H9 (cell line): Measurements from ENCODE around the gene MYL10. TPM values are rescaled to one million over a fixed set of nuclear protein-coding genes. Genes with fewer than 3 reads are reported as not detected.

Experiments used
- DNase-seq: peaks from one replicate; pipeline ENCODE4 v3.0.0-alpha.2; 2017
- H2AFZ ChIP-seq: one replicate; pipeline ENCODE4 v1.6.1; 2013; ENCODE audit warnings: mild to moderate bottlenecking, low read length, control low read depth, moderate library complexity
- H2AK5ac ChIP-seq: 2 replicates; pipeline ENCODE4 v1.6.1; 2013; ENCODE audit warnings: low read length, control low read depth, mixed read lengths; ENCODE audit not compliant: insufficient read length
- H2BK120ac ChIP-seq: one replicate; pipeline ENCODE4 v1.6.1; 2013; ENCODE audit warnings: low read depth, mild to moderate bottlenecking, low read length, control low read depth, inconsistent platforms; ENCODE audit not compliant: poor library complexity, severe bottlenecking
- H2BK12ac ChIP-seq: 2 replicates; pipeline ENCODE4 v1.6.1; 2013; ENCODE audit warnings: low read length, control low read depth, mixed read lengths, low read depth; ENCODE audit not compliant: insufficient read length
- H2BK15ac ChIP-seq: 2 replicates; pipeline ENCODE4 v1.6.1; 2013; ENCODE audit warnings: low read depth, low read length, control low read depth
- H2BK20ac ChIP-seq: one replicate; pipeline ENCODE4 v1.6.1; 2013; ENCODE audit warnings: low read depth, mild to moderate bottlenecking, low read length, control low read depth, inconsistent platforms; ENCODE audit not compliant: poor library complexity, severe bottlenecking
- H2BK5ac ChIP-seq: 2 replicates; pipeline ENCODE4 v1.6.1; 2013; ENCODE audit warnings: low read length, control low read depth, mixed read lengths; ENCODE audit not compliant: insufficient read length
- H3K14ac ChIP-seq: 2 replicates; pipeline ENCODE4 v1.6.1; 2013; ENCODE audit warnings: low read length, control low read depth; ENCODE audit not compliant: insufficient read depth
- H3K18ac ChIP-seq: 2 replicates; pipeline ENCODE4 v1.6.1; 2013; ENCODE audit warnings: low read depth, mild to moderate bottlenecking, mixed read lengths, low read length, control low read depth; ENCODE audit not compliant: insufficient read length
- H3K23ac ChIP-seq: 2 replicates; pipeline ENCODE4 v1.6.1; 2013; ENCODE audit warnings: low read length, control low read depth, mixed read lengths, low read depth; ENCODE audit not compliant: insufficient read length
- H3K23me2 ChIP-seq: 2 replicates; pipeline ENCODE4 v1.6.1; 2013; ENCODE audit warnings: low read depth, mild to moderate bottlenecking, mixed read lengths, low read length, control low read depth; ENCODE audit not compliant: insufficient read length, poor library complexity, severe bottlenecking
- H3K27ac ChIP-seq: 2 replicates; pipeline ENCODE4 v1.5.1; 2013; ENCODE audit warnings: low read length, control low read depth, mixed read lengths, low read depth; ENCODE audit not compliant: insufficient read length
- H3K27me3 ChIP-seq: 2 replicates; pipeline ENCODE4 v1.6.1; 2013; ENCODE audit warnings: low read length, control low read depth, inconsistent platforms; ENCODE audit not compliant: insufficient read depth
- H3K4ac ChIP-seq: 2 replicates; pipeline ENCODE4 v1.6.1; 2013; ENCODE audit warnings: low read depth, mild to moderate bottlenecking, control low read depth, inconsistent platforms, low read length, moderate library complexity
- H3K4me1 ChIP-seq: 2 replicates; pipeline ENCODE4 v1.6.1; 2013; ENCODE audit warnings: low read length, control low read depth, inconsistent platforms; ENCODE audit not compliant: insufficient read depth
- H3K4me2 ChIP-seq: 2 replicates; pipeline ENCODE4 v1.6.1; 2013; ENCODE audit warnings: low read length, control low read depth, mixed read lengths; ENCODE audit not compliant: insufficient read length, insufficient read depth
- H3K56ac ChIP-seq: 2 replicates; pipeline ENCODE4 v1.6.1; 2013; ENCODE audit warnings: low read depth, mild to moderate bottlenecking, mixed read lengths, low read length, control low read depth; ENCODE audit not compliant: insufficient read length
- H3K79me1 ChIP-seq: 2 replicates; pipeline ENCODE4 v1.6.1; 2013; ENCODE audit warnings: low read depth, mild to moderate bottlenecking, moderate library complexity, low read length, control low read depth, inconsistent platforms; ENCODE audit not compliant: insufficient read depth, poor library complexity, severe bottlenecking
- H3K79me2 ChIP-seq: 2 replicates; pipeline ENCODE4 v1.6.1; 2013; ENCODE audit warnings: low read length, control low read depth, inconsistent platforms; ENCODE audit not compliant: insufficient read depth
- H3K9ac ChIP-seq: 2 replicates; pipeline ENCODE4 v1.6.1; 2013; ENCODE audit warnings: low read length, control low read depth, mixed read lengths; ENCODE audit not compliant: insufficient read length; ENCODE audit errors: extremely low read depth
- H3K9me3 ChIP-seq: one replicate; pipeline ENCODE4 v1.6.1; 2013; ENCODE audit warnings: low read depth, low read length, inconsistent platforms; ENCODE audit not compliant: control insufficient read depth
- H3T11ph ChIP-seq: one replicate; pipeline ENCODE4 v1.6.1; 2013; ENCODE audit warnings: mild to moderate bottlenecking, low read length, control low read depth, inconsistent platforms
- H4K20me1 ChIP-seq: one replicate; pipeline ENCODE4 v1.6.1; 2013; ENCODE audit not compliant: control insufficient read depth, insufficient read length, insufficient read depth
- H4K5ac ChIP-seq: 2 replicates; pipeline ENCODE4 v1.6.1; 2013; ENCODE audit warnings: low read depth, mild to moderate bottlenecking, mixed read lengths, low read length, control low read depth; ENCODE audit not compliant: insufficient read length
- H4K8ac ChIP-seq: replicated peaks from 2 replicates; pipeline ENCODE4 v1.6.1; 2013; ENCODE audit warnings: low read length, control low read depth, mixed read lengths, low read depth; ENCODE audit not compliant: insufficient read length
- H4K91ac ChIP-seq: 2 replicates; pipeline ENCODE4 v1.6.1; 2013; ENCODE audit warnings: low read depth, mild to moderate bottlenecking, moderate library complexity, mixed read lengths, low read length, control low read depth; ENCODE audit not compliant: insufficient read length
- H3K27ac Mint-ChIP-seq, 3 experiments: 2 replicates in 2 of 3; 3 replicates in 1 of 3; pipeline ENCODE4 v1.8.0; 2020 to 2021; ENCODE audit warnings: mixed read lengths in 3 of 3, mild to moderate bottlenecking in 1 of 3, moderate library complexity in 1 of 3
- H3K27me3 Mint-ChIP-seq: 2 replicates; pipeline ENCODE4 v1.8.0; 2021; ENCODE audit warnings: low read depth, mild to moderate bottlenecking, moderate library complexity, mixed read lengths
- H3K36me3 Mint-ChIP-seq, 3 experiments: 2 replicates in 2 of 3; 3 replicates in 1 of 3; pipeline ENCODE4 v1.8.0; 2020 to 2021; ENCODE audit warnings: low read depth in 3 of 3, mixed read lengths in 3 of 3; ENCODE audit not compliant: insufficient read depth in 1 of 3
- H3K4me1 Mint-ChIP-seq, 2 experiments: 2 replicates each; pipeline ENCODE4 v1.8.0; 2020; ENCODE audit warnings: mixed read lengths in 2 of 2
- H3K4me3 Mint-ChIP-seq, 2 experiments: 2 replicates in 1 of 2; 3 replicates in 1 of 2; pipeline ENCODE4 v1.8.0; 2020 to 2021; ENCODE audit warnings: mild to moderate bottlenecking in 2 of 2, mixed read lengths in 2 of 2, moderate library complexity in 1 of 2
- H3K9me3 Mint-ChIP-seq, 2 experiments: 2 replicates in 1 of 2; 3 replicates in 1 of 2; pipeline ENCODE4 v1.8.0; 2020; ENCODE audit warnings: mild to moderate bottlenecking in 2 of 2, mixed read lengths in 2 of 2, moderate library complexity in 1 of 2
- CTCF ChIP-seq: fragments of 200-600 bp; sonication (generic); conservative IDR thresholded peaks from 3 replicates; pipeline ENCODE4 v1.8.0; 2021; ENCODE audit warnings: antibody characterized with exemption, mild to moderate bottlenecking
- WGBS: extraction: QIAGEN DNeasy Blood & Tissue Kit; methylation state at CpG from one replicate; pipeline ENCODE4 v1.1.7; 2013; ENCODE audit warnings: missing lambda C conversion rate, low lambda C conversion rate, mixed read lengths; ENCODE audit not compliant: insufficient read length; ENCODE audit errors: extremely low coverage; 5-methylcytosine and 5-hydroxymethylcytosine counted together
- total RNA-seq: library from RNA; stranded (reverse); gene quantifications from 2 replicates; pipeline ENCODE4 v1.2.1, GENCODE V29; 2021

Gene MYL10
- total RNA-seq, 1 experiment from 2014 or later = 0.50 TPM

GRCh38 chr7:101630591-101630990 is 1.5 kb upstream of the MYL10 start:
- Histone ChIP-seq H3K79me1 (no peaks in the 10 kb centered on the region), H4K91ac (no peak overlapping the region), H2BK20ac (no peak overlapping the region), H4K8ac (no peak overlapping the region), H3K4me2 (no peak overlapping the region), H3K9me3 (no peaks in the 10 kb centered on the region), H2BK120ac (no peak overlapping the region), H3K27ac (no peak overlapping the region), H2AK5ac (no peak overlapping the region), H4K5ac (no peak overlapping the region), H3K14ac (no peak overlapping the region; the same call in 1 of the 2 replicates), H3K23me2 (no peaks in the 10 kb centered on the region), H3K18ac (no peak overlapping the region), H2BK12ac (no peak overlapping the region), H3T11ph (no peak overlapping the region), H2BK5ac (no peak overlapping the region), H4K20me1 (no peaks in the 10 kb centered on the region), H3K79me2 (no peaks in the 10 kb centered on the region), H3K27me3 (no peaks in the 10 kb centered on the region), H3K4ac (no peak overlapping the region), H2BK15ac (no peak overlapping the region), H3K4me1 (peaks cover 5% of the 10 kb centered on the region; the same call in 1 of the 2 replicates), H2AFZ (no peak overlapping the region), H3K56ac (no peak overlapping the region), H3K9ac (no peak overlapping the region), H3K23ac (no peak overlapping the region)
- Mint-ChIP-seq H3K27me3 (peaks cover 4% of the 10 kb centered on the region), H3K9me3 (peaks cover 3 to 4% of the 10 kb centered on the region in 2 experiments; a peak in 4 of 5 replicates), H3K36me3 (peaks cover 0 to 2% (median 0%) of the 10 kb centered on the region in 3 experiments; a peak in 2 of 7 replicates), H3K27ac (no peak overlapping the region), H3K4me3 (no peak overlapping the region; a peak in 1 of 5 replicates), H3K4me1 (peaks cover 13 to 25% of the 10 kb centered on the region in 2 experiments)
- TF ChIP-seq CTCF = no peak
- WGBS = no CpG with 5 or more reads among the region's 15 CpGs
- no peak for DNase-seq
